ENCODE results near the gene COX4I2. TPM values are rescaled to one million over a fixed set of nuclear protein-coding genes. Genes with fewer than 3 reads are reported as not detected.

The COX4I2 gene
- under 1 TPM in 1 of 2 donors, not detected in 1; 0.59 TPM for total RNA-seq
- under 1 TPM; 0.35 to 0.81 TPM for polyA plus RNA-seq

GRCh38 chr20:31637660-31638059 is at the start of gene COX4I2:
Gene COX4I2 (plus strand): TSS chr20:31637912. CDS start chr20:31639018, 1,106 bp downstream.
- Histone ChIP-seq H3K27me3 (ENCODE audit: control insufficient read depth in 4 of 4, insufficient read depth in 4 of 4, low read length in 3 of 4) (peaks cover 0 to 2% (median 0%) of the 10 kb centered on the region in 4 donors), H3K4me3 (ENCODE audit: low read depth in 1 of 3, low read length in 3 of 3) (no peak within 1 kb of the TSS), H3K9ac (ENCODE audit: low read depth in 1 of 2, low read length in 2 of 2) (no peak within 1 kb of the TSS), H3K4me1 (ENCODE audit: control insufficient read depth in 4 of 4, insufficient read depth in 4 of 4, low read length in 3 of 4) (peaks cover 0 to 3% (median 0%) of the 10 kb centered on the region in 4 donors), H3K9me3 (ENCODE audit: control insufficient read depth in 4 of 4, low read length in 3 of 4) (no peaks in the 10 kb centered on the region), H3K27ac (ENCODE audit: low read depth in 1 of 2, low read length in 2 of 2) (no peak within 1 kb of the TSS), H3K36me3 (ENCODE audit: control insufficient read depth in 4 of 4, insufficient read depth in 3 of 4, low read depth in 1 of 4, low read length in 3 of 4) (no peaks in the 10 kb centered on the region)
- DNase-seq (ENCODE audit: low spot score) = no peak
- WGBS = 45% methylated on average over 34 of the region's 34 CpGs
- TF ChIP-seq GABPA (IDR thresholded peaks at IDR 0.05 in 1 of 2, conservative IDR thresholded peaks at IDR 0.05 in 1 of 2) (no peak), RXRA (IDR thresholded peaks at IDR 0.05) (no peak), NR2F2 (IDR thresholded peaks at IDR 0.05) (no peak), MAX (IDR thresholded peaks at IDR 0.05) (no peak), REST (IDR thresholded peaks at IDR 0.05) (no peak), SP1 (IDR thresholded peaks at IDR 0.05) (no peak), FOXA1 (IDR thresholded peaks at IDR 0.05) (no peak), EGR1 (IDR thresholded peaks at IDR 0.05; ENCODE audit: low read depth in 2 of 2) (no peak), JUND (IDR thresholded peaks at IDR 0.05) (no peak), HNF4A (conservative IDR thresholded peaks at IDR 0.05) (no peak), FOXA2 (IDR thresholded peaks at IDR 0.05) (no peak), CTCF (IDR thresholded peaks at IDR 0.05; ENCODE audit: low read depth, low read length, missing input control) (no peak), HNF4G (IDR thresholded peaks at IDR 0.05) (no peak), TAF1 (conservative IDR thresholded peaks at IDR 0.05) (no peak), RAD21 (IDR thresholded peaks at IDR 0.05) (no peak), ATF3 (IDR thresholded peaks at IDR 0.05) (no peak), YY1 (IDR thresholded peaks at IDR 0.05) (no peak)
- TF ChIP-seq, protein P1, sequence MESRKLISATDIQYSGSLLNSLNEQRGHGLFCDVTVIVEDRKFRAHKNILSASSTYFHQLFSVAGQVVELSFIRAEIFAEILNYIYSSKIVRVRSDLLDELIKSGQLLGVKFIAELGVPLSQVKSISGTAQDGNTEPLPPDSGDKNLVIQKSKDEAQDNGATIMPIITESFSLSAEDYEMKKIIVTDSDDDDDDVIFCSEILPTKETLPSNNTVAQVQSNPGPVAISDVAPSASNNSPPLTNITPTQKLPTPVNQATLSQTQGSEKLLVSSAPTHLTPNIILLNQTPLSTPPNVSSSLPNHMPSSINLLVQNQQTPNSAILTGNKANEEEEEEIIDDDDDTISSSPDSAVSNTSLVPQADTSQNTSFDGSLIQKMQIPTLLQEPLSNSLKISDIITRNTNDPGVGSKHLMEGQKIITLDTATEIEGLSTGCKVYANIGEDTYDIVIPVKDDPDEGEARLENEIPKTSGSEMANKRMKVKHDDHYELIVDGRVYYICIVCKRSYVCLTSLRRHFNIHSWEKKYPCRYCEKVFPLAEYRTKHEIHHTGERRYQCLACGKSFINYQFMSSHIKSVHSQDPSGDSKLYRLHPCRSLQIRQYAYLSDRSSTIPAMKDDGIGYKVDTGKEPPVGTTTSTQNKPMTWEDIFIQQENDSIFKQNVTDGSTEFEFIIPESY (IDR thresholded peaks at IDR 0.05) = no peak

All from liver (tissue), 9 donors.